ENCODE results near the gene FNDC11.

GRCh38 chr20:63580796-63581461 lies 27.0 kb downstream of the FNDC11 start:
- TF ChIP-seq REST (IDR thresholded peaks at IDR 0.05) (no peak), MAZ (IDR thresholded peaks at IDR 0.05; ENCODE audit: borderline replicate concordance, low read depth, low read length) (no peak), KDM1A (IDR thresholded peaks at IDR 0.05; ENCODE audit: low read depth) (no peak), CTCF (IDR thresholded peaks at IDR 0.05) (peak; percentile 38), RAD21 (conservative IDR thresholded peaks at IDR 0.05 in 1 of 2, IDR thresholded peaks at IDR 0.05 in 1 of 2) (peak; percentile 54 to 75), MAX (IDR thresholded peaks at IDR 0.05) (no peak), BHLHE40 (IDR thresholded peaks at IDR 0.05; ENCODE audit: low read depth, low read length) (no peak), ZFP36 (IDR thresholded peaks at IDR 0.05; ENCODE audit: borderline replicate concordance, partially characterized antibody) (no peak), CEBPB (IDR thresholded peaks at IDR 0.05) (no peak), EP300 (IDR thresholded peaks at IDR 0.05) (no peak), POLR2A (IDR thresholded peaks at IDR 0.05; ENCODE audit: low read length) (no peak), ZNF302 (CRISPR knock-in tag; IDR thresholded peaks at IDR 0.05) (no peak), SMC3 (IDR thresholded peaks at IDR 0.05) (peak; percentile 30; the same call in 1 of the 3 replicates), USF2 (IDR thresholded peaks at IDR 0.05) (no peak)
